Measurements from ENCODE around the gene RMC1. TPM values are rescaled to one million over a fixed set of nuclear protein-coding genes. Genes with fewer than 3 reads are reported as not detected.

Gene RMC1
- total RNA-seq, 1 donor from 2014 or later, result 28.8 TPM

Other genes starting within 250 kb of the RMC1 start
- gene RIOK3, start 50.2 kb upstream of the RMC1 start, total RNA-seq, result 51.4 and 68.1 TPM in 2 replicates
- gene NPC1, start 83.0 kb downstream of the RMC1 start, total RNA-seq, result 36.4 and 80.5 TPM in 2 replicates
- gene ANKRD29, start 159.4 kb downstream of the RMC1 start, total RNA-seq, result 4.1 and 4.2 TPM in 2 replicates
- 14.1 and 15.9 TPM in 2 replicates for gene LAMA3, start 185.9 kb downstream of the RMC1 start, total RNA-seq

Data from dermis blood vessel endothelial cell (primary cell).